ENCODE results near the gene RAB28. TPM values are rescaled to one million over a fixed set of nuclear protein-coding genes. Genes with fewer than 3 reads are reported as not detected.

Gene RAB28
- total RNA-seq, 1 experiment from 2014 or later, result 12.1 TPM

DNA sequence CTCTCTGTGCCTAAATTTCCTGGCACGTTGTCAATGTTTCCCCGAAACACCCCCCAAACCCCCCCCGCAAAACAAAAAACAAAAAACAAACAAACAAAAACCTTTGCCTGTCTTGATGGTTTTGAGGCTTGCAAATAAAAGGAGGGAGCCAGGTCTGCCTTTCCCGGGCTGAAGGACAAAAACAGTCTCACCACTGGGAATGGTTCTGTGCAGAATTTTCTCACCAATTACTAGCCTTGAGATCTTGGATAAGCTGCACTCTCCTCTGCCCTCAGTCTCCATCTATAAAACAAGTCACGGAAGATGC, 44.6 kb upstream of the RAB28 start:
- no peak overlapping the region for H3K27ac ChIP-seq (ENCODE audit: low read depth, low read length)
- H3K4me1 ChIP-seq (ENCODE audit: control insufficient read depth in 1 of 2, insufficient read depth in 2 of 2, low read length in 2 of 2), result no peaks in the 10 kb centered on the region
- H3K9me2 ChIP-seq (ENCODE audit: insufficient read depth), result no peaks in the 10 kb centered on the region
- RAD21 ChIA-PET (ENCODE audit: low non-redundant PET in 1 of 2, low total read pairs in 2 of 2, uncharacterized antibody in 2 of 2, unreplicated experiment in 2 of 2), result no interaction called here
- H3K4me3 ChIP-seq (replicated peaks in 1 of 2; ENCODE audit: low read depth in 1 of 2, low read length in 2 of 2), result no peak overlapping the region
- DNase-seq (ENCODE audit: low read depth, low spot score), result no peak
- H2AFZ ChIP-seq (ENCODE audit: low read depth, low read length, poor library complexity, severe bottlenecking), result no peak overlapping the region
- TF ChIP-seq, protein P1, sequence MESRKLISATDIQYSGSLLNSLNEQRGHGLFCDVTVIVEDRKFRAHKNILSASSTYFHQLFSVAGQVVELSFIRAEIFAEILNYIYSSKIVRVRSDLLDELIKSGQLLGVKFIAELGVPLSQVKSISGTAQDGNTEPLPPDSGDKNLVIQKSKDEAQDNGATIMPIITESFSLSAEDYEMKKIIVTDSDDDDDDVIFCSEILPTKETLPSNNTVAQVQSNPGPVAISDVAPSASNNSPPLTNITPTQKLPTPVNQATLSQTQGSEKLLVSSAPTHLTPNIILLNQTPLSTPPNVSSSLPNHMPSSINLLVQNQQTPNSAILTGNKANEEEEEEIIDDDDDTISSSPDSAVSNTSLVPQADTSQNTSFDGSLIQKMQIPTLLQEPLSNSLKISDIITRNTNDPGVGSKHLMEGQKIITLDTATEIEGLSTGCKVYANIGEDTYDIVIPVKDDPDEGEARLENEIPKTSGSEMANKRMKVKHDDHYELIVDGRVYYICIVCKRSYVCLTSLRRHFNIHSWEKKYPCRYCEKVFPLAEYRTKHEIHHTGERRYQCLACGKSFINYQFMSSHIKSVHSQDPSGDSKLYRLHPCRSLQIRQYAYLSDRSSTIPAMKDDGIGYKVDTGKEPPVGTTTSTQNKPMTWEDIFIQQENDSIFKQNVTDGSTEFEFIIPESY (IDR thresholded peaks at IDR 0.05; ENCODE audit: extremely low read depth, insufficient replicate concordance, low read length), result no peak
- TF ChIP-seq POLR2A (IDR thresholded peaks at IDR 0.05; ENCODE audit: borderline replicate concordance, extremely low read depth, insufficient read depth, insufficient read length), result no peak
- TF ChIP-seq, protein P2, sequence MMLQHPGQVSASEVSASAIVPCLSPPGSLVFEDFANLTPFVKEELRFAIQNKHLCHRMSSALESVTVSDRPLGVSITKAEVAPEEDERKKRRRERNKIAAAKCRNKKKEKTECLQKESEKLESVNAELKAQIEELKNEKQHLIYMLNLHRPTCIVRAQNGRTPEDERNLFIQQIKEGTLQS (IDR thresholded peaks at IDR 0.05), result no peak
- TF ChIP-seq, protein P3, sequence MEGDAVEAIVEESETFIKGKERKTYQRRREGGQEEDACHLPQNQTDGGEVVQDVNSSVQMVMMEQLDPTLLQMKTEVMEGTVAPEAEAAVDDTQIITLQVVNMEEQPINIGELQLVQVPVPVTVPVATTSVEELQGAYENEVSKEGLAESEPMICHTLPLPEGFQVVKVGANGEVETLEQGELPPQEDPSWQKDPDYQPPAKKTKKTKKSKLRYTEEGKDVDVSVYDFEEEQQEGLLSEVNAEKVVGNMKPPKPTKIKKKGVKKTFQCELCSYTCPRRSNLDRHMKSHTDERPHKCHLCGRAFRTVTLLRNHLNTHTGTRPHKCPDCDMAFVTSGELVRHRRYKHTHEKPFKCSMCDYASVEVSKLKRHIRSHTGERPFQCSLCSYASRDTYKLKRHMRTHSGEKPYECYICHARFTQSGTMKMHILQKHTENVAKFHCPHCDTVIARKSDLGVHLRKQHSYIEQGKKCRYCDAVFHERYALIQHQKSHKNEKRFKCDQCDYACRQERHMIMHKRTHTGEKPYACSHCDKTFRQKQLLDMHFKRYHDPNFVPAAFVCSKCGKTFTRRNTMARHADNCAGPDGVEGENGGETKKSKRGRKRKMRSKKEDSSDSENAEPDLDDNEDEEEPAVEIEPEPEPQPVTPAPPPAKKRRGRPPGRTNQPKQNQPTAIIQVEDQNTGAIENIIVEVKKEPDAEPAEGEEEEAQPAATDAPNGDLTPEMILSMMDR (IDR thresholded peaks at IDR 0.05 in 2 of 3, conservative IDR thresholded peaks at IDR 0.05 in 1 of 3; ENCODE audit: borderline replicate concordance in 1 of 3, insufficient read depth in 1 of 3, low read depth in 2 of 3, low read length in 2 of 3), result no peak
- TF ChIP-seq RAD21 (IDR thresholded peaks at IDR 0.05; ENCODE audit: low read depth), result no peak
- TF ChIP-seq SRF (IDR thresholded peaks at IDR 0.05; ENCODE audit: low read depth), result no peak
- TF ChIP-seq FOSL1 (IDR thresholded peaks at IDR 0.05; ENCODE audit: low read depth), result no peak
- no peak for TF ChIP-seq CEBPB (IDR thresholded peaks at IDR 0.05; ENCODE audit: low read depth)
- TF ChIP-seq ELF1 (IDR thresholded peaks at IDR 0.05; ENCODE audit: borderline replicate concordance, low read depth), result no peak
- TF ChIP-seq SIN3A (IDR thresholded peaks at IDR 0.05; ENCODE audit: low read depth), result no peak
- TF ChIP-seq TCF7L2 (IDR thresholded peaks at IDR 0.05; ENCODE audit: borderline replicate concordance, extremely low read depth, insufficient read depth, insufficient read length), result no peak
- TF ChIP-seq POLR2AphosphoS5 (IDR thresholded peaks at IDR 0.05; ENCODE audit: low read depth, low read length), result no peak
- TF ChIP-seq ZNF274 (IDR thresholded peaks at IDR 0.05; ENCODE audit: low read depth, low read length), result no peak
- no peak for TF ChIP-seq REST (IDR thresholded peaks at IDR 0.05; ENCODE audit: low read depth)
- CTCF ChIA-PET, result no interaction called here
- no peak for ATAC-seq
- no peaks in the 10 kb centered on the region for H3K27me3 ChIP-seq (ENCODE audit: insufficient read depth, low read length)
- no peaks in the 10 kb centered on the region for H3K36me3 ChIP-seq (ENCODE audit: control insufficient read depth in 1 of 2, insufficient read depth in 2 of 2, low read length in 2 of 2)
- no TSS peak for BruUV-seq (replicated peaks)
- intact Hi-C loops (cut with micrococcal nuclease), result no loop called here
- no peaks in the 10 kb centered on the region for H3K9me3 ChIP-seq (ENCODE audit: control insufficient read depth in 1 of 2, insufficient read depth in 1 of 2, low read depth in 1 of 2, low read length in 2 of 2)
- POLR2A ChIA-PET, result no interaction called here
- H3K4me2 ChIP-seq (ENCODE audit: low read length), result no peak overlapping the region
- H4K20me1 ChIP-seq (ENCODE audit: insufficient read depth), result no peaks in the 10 kb centered on the region
- H3K79me2 ChIP-seq (ENCODE audit: insufficient read depth, low read length), result no peaks in the 10 kb centered on the region
- no peak overlapping the region for H3K9ac ChIP-seq (ENCODE audit: low read length)

Data from HCT116 (cell line).